Measurements from ENCODE around the gene ZNF81.

- TF ChIP-seq, protein P1, sequence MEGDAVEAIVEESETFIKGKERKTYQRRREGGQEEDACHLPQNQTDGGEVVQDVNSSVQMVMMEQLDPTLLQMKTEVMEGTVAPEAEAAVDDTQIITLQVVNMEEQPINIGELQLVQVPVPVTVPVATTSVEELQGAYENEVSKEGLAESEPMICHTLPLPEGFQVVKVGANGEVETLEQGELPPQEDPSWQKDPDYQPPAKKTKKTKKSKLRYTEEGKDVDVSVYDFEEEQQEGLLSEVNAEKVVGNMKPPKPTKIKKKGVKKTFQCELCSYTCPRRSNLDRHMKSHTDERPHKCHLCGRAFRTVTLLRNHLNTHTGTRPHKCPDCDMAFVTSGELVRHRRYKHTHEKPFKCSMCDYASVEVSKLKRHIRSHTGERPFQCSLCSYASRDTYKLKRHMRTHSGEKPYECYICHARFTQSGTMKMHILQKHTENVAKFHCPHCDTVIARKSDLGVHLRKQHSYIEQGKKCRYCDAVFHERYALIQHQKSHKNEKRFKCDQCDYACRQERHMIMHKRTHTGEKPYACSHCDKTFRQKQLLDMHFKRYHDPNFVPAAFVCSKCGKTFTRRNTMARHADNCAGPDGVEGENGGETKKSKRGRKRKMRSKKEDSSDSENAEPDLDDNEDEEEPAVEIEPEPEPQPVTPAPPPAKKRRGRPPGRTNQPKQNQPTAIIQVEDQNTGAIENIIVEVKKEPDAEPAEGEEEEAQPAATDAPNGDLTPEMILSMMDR (conservative IDR thresholded peaks at IDR 0.05 in 1 of 2, IDR thresholded peaks at IDR 0.05 in 1 of 2; ENCODE audit: low read depth in 1 of 2, low read length in 2 of 2): peak; percentile 42 to 50
- TF ChIP-seq EZH2 (IDR thresholded peaks at IDR 0.05; ENCODE audit: low read length, missing control alignments): no peak
Observed at GRCh38 chrX:47854474-47854873, 17.8 kb downstream of the ZNF81 start.

Measured in fibroblast of lung (primary cell).